K562 (cell line): Measurements from ENCODE around the gene TMEM107. TPM values are rescaled to one million over a fixed set of nuclear protein-coding genes. Genes with fewer than 3 reads are reported as not detected.

Experiments
- HMGN3 ChIP-seq: IDR thresholded peaks from 2 replicates; pipeline ENCODE4 v1.6.1; 2011; ENCODE audit warnings: borderline replicate concordance, low read depth, mild to moderate bottlenecking, mixed read lengths, low read length; ENCODE audit not compliant: insufficient read length; ENCODE audit errors: extremely low read depth
- MCM2 ChIP-seq: fragments of 450-650 bp; IDR thresholded peaks from 2 replicates; pipeline ENCODE4 v1.6.1; 2017; ENCODE audit warnings: low read depth, mild to moderate bottlenecking
- NFIC ChIP-seq: fragments of 450-650 bp; IDR thresholded peaks from 2 replicates; pipeline ENCODE4 v1.6.1; 2017; ENCODE audit warnings: mild to moderate bottlenecking, inconsistent platforms
- SP2 ChIP-seq: IDR thresholded peaks from 2 replicates; pipeline ENCODE4 v1.6.1; 2011; ENCODE audit warnings: mild to moderate bottlenecking, low read depth, low read length, moderate library complexity; ENCODE audit not compliant: poor library complexity, severe bottlenecking; ENCODE audit errors: extremely low read depth
- ZNF766 ChIP-seq: fragments of 200-800 bp; sonication (Bioruptor generic); conservative IDR thresholded peaks from 2 replicates; pipeline ENCODE4 v1.6.1; 2016; ENCODE audit warnings: missing genetic modification characterization, missing compliant biosample characterization
- polyA plus RNA-seq, 8 experiments: library from polyadenylated mRNA; depleted of rRNA in 4 of 8; stranded (reverse) in 5 of 8; unstranded in 3 of 8; fragments of >200 nt; fragmentation: Nextera tagmentation in 2 of 8; fragmentation: Illumina TruSeq in 1 of 8; extraction: Ambion mirVana in 2 of 8; extraction: Trizol in 1 of 8; gene quantifications; 2 replicates each; pipeline versions ENCODE4 v1.2.1 to v1.2.3, GENCODE V29; 2011 to 2014; ENCODE audit warnings: inconsistent platforms in 1 of 8, missing spikeins in 1 of 8
- total RNA-seq, 7 experiments: library from RNA; depleted of rRNA in 6 of 7; stranded (reverse); fragments of >200 nt in 6 of 7; fragmentation: Illumina TruSeq in 2 of 7; extraction: Trizol in 2 of 7; gene quantifications; 2 replicates each; pipeline versions ENCODE4 v1.2.1 to v1.2.3, GENCODE V29; 2011 to 2021; ENCODE audit warnings: low replicate concordance in 1 of 7
- TF ChIP-seq, protein P1 (sequence below): sonication (generic); formaldehyde crosslinking; IDR thresholded peaks from 2 replicates; pipeline ENCODE4 v1.8.0; 2022; ENCODE audit warnings: mild to moderate bottlenecking, missing genetic modification reagents
- TF ChIP-seq, protein P2 (sequence below): fragments of 450-650 bp; IDR thresholded peaks from 2 replicates; pipeline ENCODE4 v1.6.1; 2016; ENCODE audit warnings: mild to moderate bottlenecking, moderate library complexity
- TF ChIP-seq, protein P3 (sequence below): fragments of 250-450 bp; sonication (Bioruptor Pico); IDR thresholded peaks from 2 replicates; pipeline ENCODE4 v1.9.0; 2021; ENCODE audit warnings: mild to moderate bottlenecking
- TF ChIP-seq, protein P4 (sequence below): fragments of 200-800 bp; sonication (Bioruptor generic); IDR thresholded peaks from 2 replicates; pipeline ENCODE4 v1.6.1; 2017; ENCODE audit warnings: missing genetic modification characterization, missing compliant biosample characterization
- TF ChIP-seq, protein P5 (sequence below): fragments of 250-450 bp; sonication (Bioruptor Pico); IDR thresholded peaks from 2 replicates; pipeline ENCODE4 v1.5.0; 2021

TMEM107 gene
- total and polyA plus RNA-seq, 9 of the 15 experiments (the other 6 are each of a cell fraction or from before 2014, with no cell fraction given) = 7.1 to 26.2 (median 16.9) TPM

DNA sequence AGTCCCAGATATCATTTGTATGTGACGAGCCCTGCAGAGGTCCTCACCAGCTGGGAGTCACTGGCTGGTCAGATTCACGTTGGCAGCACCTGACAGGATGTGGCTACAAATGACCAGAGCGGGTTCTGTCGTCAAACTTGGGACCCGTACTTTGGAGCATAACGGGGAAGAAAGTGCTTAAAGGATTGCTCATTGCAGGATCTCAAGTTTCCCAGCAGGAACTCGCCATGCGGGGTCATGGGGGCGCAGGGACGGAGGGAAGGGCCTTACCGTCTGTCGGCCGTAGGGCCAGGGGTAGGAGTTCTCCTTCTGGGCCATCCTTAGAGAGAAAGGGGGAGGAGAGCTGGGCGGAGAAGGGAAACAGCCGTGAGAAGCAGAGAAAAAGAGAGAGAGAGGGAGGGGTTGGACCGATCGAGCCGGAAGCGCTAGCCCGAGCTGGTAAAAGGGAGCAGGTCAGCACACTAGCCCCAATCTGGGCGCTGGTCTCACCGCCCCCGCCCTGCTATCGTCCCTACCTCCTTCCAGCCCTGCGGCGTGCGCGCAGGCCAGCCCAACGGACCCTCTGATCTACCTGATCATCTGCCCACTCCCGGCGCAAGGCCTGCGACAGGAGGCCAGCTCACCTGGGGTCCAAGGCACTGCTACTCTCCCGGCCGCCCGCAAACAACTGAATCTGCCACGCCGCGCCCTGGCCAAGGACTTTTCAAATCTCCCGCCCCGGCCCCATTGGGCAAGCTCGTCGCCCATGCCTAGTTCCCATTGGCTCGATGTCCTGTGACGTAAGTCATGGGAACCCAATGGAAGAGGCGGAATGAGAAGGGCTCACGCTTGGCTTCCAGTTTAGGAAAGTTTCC lies 34.0 kb upstream of the TMEM107 start, which contains the start of gene AURKB (continued):
- TF ChIP-seq, protein P1, sequence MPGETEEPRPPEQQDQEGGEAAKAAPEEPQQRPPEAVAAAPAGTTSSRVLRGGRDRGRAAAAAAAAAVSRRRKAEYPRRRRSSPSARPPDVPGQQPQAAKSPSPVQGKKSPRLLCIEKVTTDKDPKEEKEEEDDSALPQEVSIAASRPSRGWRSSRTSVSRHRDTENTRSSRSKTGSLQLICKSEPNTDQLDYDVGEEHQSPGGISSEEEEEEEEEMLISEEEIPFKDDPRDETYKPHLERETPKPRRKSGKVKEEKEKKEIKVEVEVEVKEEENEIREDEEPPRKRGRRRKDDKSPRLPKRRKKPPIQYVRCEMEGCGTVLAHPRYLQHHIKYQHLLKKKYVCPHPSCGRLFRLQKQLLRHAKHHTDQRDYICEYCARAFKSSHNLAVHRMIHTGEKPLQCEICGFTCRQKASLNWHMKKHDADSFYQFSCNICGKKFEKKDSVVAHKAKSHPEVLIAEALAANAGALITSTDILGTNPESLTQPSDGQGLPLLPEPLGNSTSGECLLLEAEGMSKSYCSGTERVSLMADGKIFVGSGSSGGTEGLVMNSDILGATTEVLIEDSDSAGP (CRISPR knock-in tag) = no peak
- TF ChIP-seq MCM2 (no peak), NFIC (no peak), HMGN3 (peak; percentile 61), SP2 (no peak), ZNF766 (CRISPR knock-in tag) (no peak)
- TF ChIP-seq, protein P2, sequence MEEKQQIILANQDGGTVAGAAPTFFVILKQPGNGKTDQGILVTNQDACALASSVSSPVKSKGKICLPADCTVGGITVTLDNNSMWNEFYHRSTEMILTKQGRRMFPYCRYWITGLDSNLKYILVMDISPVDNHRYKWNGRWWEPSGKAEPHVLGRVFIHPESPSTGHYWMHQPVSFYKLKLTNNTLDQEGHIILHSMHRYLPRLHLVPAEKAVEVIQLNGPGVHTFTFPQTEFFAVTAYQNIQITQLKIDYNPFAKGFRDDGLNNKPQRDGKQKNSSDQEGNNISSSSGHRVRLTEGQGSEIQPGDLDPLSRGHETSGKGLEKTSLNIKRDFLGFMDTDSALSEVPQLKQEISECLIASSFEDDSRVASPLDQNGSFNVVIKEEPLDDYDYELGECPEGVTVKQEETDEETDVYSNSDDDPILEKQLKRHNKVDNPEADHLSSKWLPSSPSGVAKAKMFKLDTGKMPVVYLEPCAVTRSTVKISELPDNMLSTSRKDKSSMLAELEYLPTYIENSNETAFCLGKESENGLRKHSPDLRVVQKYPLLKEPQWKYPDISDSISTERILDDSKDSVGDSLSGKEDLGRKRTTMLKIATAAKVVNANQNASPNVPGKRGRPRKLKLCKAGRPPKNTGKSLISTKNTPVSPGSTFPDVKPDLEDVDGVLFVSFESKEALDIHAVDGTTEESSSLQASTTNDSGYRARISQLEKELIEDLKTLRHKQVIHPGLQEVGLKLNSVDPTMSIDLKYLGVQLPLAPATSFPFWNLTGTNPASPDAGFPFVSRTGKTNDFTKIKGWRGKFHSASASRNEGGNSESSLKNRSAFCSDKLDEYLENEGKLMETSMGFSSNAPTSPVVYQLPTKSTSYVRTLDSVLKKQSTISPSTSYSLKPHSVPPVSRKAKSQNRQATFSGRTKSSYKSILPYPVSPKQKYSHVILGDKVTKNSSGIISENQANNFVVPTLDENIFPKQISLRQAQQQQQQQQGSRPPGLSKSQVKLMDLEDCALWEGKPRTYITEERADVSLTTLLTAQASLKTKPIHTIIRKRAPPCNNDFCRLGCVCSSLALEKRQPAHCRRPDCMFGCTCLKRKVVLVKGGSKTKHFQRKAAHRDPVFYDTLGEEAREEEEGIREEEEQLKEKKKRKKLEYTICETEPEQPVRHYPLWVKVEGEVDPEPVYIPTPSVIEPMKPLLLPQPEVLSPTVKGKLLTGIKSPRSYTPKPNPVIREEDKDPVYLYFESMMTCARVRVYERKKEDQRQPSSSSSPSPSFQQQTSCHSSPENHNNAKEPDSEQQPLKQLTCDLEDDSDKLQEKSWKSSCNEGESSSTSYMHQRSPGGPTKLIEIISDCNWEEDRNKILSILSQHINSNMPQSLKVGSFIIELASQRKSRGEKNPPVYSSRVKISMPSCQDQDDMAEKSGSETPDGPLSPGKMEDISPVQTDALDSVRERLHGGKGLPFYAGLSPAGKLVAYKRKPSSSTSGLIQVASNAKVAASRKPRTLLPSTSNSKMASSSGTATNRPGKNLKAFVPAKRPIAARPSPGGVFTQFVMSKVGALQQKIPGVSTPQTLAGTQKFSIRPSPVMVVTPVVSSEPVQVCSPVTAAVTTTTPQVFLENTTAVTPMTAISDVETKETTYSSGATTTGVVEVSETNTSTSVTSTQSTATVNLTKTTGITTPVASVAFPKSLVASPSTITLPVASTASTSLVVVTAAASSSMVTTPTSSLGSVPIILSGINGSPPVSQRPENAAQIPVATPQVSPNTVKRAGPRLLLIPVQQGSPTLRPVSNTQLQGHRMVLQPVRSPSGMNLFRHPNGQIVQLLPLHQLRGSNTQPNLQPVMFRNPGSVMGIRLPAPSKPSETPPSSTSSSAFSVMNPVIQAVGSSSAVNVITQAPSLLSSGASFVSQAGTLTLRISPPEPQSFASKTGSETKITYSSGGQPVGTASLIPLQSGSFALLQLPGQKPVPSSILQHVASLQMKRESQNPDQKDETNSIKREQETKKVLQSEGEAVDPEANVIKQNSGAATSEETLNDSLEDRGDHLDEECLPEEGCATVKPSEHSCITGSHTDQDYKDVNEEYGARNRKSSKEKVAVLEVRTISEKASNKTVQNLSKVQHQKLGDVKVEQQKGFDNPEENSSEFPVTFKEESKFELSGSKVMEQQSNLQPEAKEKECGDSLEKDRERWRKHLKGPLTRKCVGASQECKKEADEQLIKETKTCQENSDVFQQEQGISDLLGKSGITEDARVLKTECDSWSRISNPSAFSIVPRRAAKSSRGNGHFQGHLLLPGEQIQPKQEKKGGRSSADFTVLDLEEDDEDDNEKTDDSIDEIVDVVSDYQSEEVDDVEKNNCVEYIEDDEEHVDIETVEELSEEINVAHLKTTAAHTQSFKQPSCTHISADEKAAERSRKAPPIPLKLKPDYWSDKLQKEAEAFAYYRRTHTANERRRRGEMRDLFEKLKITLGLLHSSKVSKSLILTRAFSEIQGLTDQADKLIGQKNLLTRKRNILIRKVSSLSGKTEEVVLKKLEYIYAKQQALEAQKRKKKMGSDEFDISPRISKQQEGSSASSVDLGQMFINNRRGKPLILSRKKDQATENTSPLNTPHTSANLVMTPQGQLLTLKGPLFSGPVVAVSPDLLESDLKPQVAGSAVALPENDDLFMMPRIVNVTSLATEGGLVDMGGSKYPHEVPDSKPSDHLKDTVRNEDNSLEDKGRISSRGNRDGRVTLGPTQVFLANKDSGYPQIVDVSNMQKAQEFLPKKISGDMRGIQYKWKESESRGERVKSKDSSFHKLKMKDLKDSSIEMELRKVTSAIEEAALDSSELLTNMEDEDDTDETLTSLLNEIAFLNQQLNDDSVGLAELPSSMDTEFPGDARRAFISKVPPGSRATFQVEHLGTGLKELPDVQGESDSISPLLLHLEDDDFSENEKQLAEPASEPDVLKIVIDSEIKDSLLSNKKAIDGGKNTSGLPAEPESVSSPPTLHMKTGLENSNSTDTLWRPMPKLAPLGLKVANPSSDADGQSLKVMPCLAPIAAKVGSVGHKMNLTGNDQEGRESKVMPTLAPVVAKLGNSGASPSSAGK = peak; percentile 87
- TF ChIP-seq, protein P3, sequence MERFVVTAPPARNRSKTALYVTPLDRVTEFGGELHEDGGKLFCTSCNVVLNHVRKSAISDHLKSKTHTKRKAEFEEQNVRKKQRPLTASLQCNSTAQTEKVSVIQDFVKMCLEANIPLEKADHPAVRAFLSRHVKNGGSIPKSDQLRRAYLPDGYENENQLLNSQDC (CRISPR knock-in tag) = no peak
- TF ChIP-seq, protein P4, sequence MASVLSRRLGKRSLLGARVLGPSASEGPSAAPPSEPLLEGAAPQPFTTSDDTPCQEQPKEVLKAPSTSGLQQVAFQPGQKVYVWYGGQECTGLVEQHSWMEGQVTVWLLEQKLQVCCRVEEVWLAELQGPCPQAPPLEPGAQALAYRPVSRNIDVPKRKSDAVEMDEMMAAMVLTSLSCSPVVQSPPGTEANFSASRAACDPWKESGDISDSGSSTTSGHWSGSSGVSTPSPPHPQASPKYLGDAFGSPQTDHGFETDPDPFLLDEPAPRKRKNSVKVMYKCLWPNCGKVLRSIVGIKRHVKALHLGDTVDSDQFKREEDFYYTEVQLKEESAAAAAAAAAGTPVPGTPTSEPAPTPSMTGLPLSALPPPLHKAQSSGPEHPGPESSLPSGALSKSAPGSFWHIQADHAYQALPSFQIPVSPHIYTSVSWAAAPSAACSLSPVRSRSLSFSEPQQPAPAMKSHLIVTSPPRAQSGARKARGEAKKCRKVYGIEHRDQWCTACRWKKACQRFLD (CRISPR knock-in tag) = no peak
- TF ChIP-seq, protein P5, sequence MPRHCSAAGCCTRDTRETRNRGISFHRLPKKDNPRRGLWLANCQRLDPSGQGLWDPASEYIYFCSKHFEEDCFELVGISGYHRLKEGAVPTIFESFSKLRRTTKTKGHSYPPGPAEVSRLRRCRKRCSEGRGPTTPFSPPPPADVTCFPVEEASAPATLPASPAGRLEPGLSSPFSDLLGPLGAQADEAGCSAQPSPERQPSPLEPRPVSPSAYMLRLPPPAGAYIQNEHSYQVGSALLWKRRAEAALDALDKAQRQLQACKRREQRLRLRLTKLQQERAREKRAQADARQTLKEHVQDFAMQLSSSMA = no peak
